Left lobe of liver (tissue), 2 donors: ENCODE results near the gene ACVRL1. TPM values are rescaled to one million over a fixed set of nuclear protein-coding genes. Genes with fewer than 3 reads are reported as not detected.

Source experiments
- ATAC-seq: fragments of 200-7000 bp; cut with Tn5 transposase; one replicate; pipeline ENCODE4 v1.9.1; 2020; ENCODE audit warnings: mild to moderate bottlenecking, moderate library complexity
- DNase-seq: peaks from one replicate; pipeline ENCODE4 v3.0.0-alpha.2; 2020; ENCODE audit warnings: low spot score
- total RNA-seq: library from RNA; stranded (reverse); gene quantifications from one replicate; pipeline ENCODE4 v1.2.1, GENCODE V29; 2021
- donor health status: DM: no; HTN: no; CAD: no; lungs with moderate emphysema.
- donor health status: DM: no; HTN: yes; CAD: no.

Gene ACVRL1
- total RNA-seq, 1 donor from 2014 or later: 7.1 TPM

- ATAC-seq (peak; percentile 8), DNase-seq (peak; percentile 45)
Measured at GRCh38 chr12:51954561-51955361, 47.5 kb downstream of the ACVRL1 start.

GRCh38 chr12:51955702-51956101, 48.4 kb downstream of the ACVRL1 start:
- DNase-seq: peak; percentile 36

GRCh38 chr12:51958542-51958941, 51.2 kb downstream of the ACVRL1 start:
- ATAC-seq (no peak), DNase-seq (no peak)

More at GRCh38 chr12:51955702-51956101, 48.4 kb downstream of the ACVRL1 start:
- no peak for ATAC-seq

GRCh38 chr12:51959211-51959610, 51.9 kb downstream of the ACVRL1 start:
- DNase-seq (peak; percentile 72), ATAC-seq (peak; percentile 63)

GRCh38 chr12:51959921-51960320, 52.6 kb downstream of the ACVRL1 start:
- peak; percentile 52 for ATAC-seq

GRCh38 chr12:51960488-51960887, 53.2 kb downstream of the ACVRL1 start:
- ATAC-seq (no peak), DNase-seq (no peak)

More at GRCh38 chr12:51959921-51960320, 52.6 kb downstream of the ACVRL1 start:
- DNase-seq: no peak

GRCh38 chr12:51960890-51961289, 53.6 kb downstream of the ACVRL1 start:
- ATAC-seq (peak; percentile 67), DNase-seq (no peak)

GRCh38 chr12:51961834-51962233, 54.5 kb downstream of the ACVRL1 start:
- ATAC-seq (no peak), DNase-seq (no peak)

GRCh38 chr12:51962737-51963136, 55.4 kb downstream of the ACVRL1 start:
- DNase-seq: no peak
- ATAC-seq: no peak

GRCh38 chr12:51963477-51963876, 56.2 kb downstream of the ACVRL1 start:
- no peak for ATAC-seq
- DNase-seq: no peak

- DNase-seq: no peak
- no peak for ATAC-seq
Measured at GRCh38 chr12:51969643-51970042, 62.3 kb downstream of the ACVRL1 start.

- DNase-seq: peak; percentile 44
- ATAC-seq: peak; percentile 3
Measured at GRCh38 chr12:51970904-51971646, 63.8 kb downstream of the ACVRL1 start.

- peak; percentile 17 for ATAC-seq
- DNase-seq: no peak
Measured at GRCh38 chr12:51971679-51972421, 64.5 kb downstream of the ACVRL1 start.

- DNase-seq (peak; percentile 50), ATAC-seq (peak; percentile 65)
Measured at GRCh38 chr12:51972422-51972812, 65.1 kb downstream of the ACVRL1 start.

- ATAC-seq: peak; percentile 14
- DNase-seq: peak; percentile 56
Measured at GRCh38 chr12:51972849-51973273, 65.6 kb downstream of the ACVRL1 start.

Other genes starting within 250 kb of the ACVRL1 start
- gene FIGNL2, start 58.8 kb upstream of the ACVRL1 start, total RNA-seq: 0.68 TPM
- gene ANKRD33, start 19.4 kb upstream of the ACVRL1 start, total RNA-seq: not detected
- 28.0 TPM for gene ACVR1B, start 44.2 kb downstream of the ACVRL1 start, total RNA-seq
- gene TAMALIN, start 99.4 kb downstream of the ACVRL1 start, total RNA-seq: 5.5 TPM
- gene NR4A1, start 143.9 kb downstream of the ACVRL1 start, total RNA-seq: 5.4 TPM
- gene ATG101, start 162.5 kb downstream of the ACVRL1 start, total RNA-seq: 18.0 TPM
- gene SMIM41, start 172.2 kb downstream of the ACVRL1 start, total RNA-seq: not detected